Raji (cell line): Measurements from ENCODE around the gene FGF12.

Experiments
- POLR2A ChIP-seq: IDR thresholded peaks from 2 replicates; pipeline ENCODE4 v1.6.1; 2011; ENCODE audit warnings: low read depth, low read length, control low read depth; ENCODE audit not compliant: insufficient read depth

The FGF12 gene

DNA sequence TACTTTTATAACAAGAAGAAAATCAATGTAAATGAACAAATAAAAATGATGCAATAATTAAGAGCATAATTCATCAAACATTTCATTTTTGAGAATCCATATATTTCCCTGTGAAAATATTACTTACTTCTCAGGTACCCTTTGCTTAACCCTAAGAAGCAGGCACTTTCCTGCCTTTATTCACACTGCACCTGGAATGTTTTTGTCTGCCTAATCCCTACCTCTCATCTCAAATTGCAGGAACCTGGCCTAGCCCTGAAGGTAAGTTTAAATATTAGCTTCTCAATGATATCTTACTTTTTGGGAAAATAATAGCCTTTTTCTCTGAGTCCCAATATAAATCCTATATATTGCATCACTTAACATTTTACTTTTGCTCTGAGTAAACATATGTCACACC lies 559.1 kb downstream of the FGF12 start:
- TF ChIP-seq POLR2A: no peak

GRCh38 chr3:192165552-192165951 lies 561.8 kb downstream of the FGF12 start:
- TF ChIP-seq POLR2A: no peak

DNA sequence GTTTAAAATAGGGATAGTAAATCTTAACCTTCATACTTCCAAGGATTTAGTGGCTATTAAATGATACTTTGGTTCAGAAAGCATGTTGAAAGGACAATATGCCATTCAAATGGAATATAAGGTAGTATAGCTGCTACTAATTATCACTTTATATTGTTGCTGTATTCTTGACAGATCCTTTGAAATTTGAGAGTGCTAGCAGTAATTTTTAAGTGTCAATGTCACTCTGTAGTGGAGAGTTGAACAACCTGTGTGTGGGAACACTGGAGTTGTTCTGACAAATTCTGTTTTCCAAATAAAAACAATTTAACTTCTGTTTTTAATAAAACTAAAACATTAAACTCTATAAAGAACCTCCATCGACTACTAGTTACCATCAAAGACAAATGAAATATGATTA lies 565.7 kb downstream of the FGF12 start:
- no peak for TF ChIP-seq POLR2A

- no peak for TF ChIP-seq POLR2A
Measured at GRCh38 chr3:192156382-192156781, 571.0 kb downstream of the FGF12 start.

GRCh38 chr3:192155194-192155593 lies 572.1 kb downstream of the FGF12 start:
- no peak for TF ChIP-seq POLR2A

DNA sequence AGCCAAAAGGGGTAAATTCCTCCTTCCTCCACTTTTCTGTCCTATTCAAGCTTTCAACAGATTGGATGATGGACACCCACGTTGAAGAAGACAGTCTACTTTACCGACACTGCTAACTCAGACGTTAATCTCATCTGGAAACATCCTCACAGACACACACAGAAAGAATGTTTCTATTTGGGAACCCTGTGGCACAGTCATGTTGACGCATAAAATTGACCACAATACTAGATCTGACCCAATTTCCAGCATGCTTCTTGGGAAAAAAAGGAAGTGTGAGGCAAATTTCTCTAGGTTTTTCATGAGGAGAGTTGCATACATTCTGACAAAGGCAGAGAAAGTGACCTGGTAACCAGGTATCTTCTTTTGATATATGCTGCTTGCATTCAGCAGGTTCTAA lies 594.1 kb downstream of the FGF12 start:
- TF ChIP-seq POLR2A: no peak

GRCh38 chr3:192130534-192131132 lies 596.7 kb downstream of the FGF12 start:
- no peak for TF ChIP-seq POLR2A

DNA sequence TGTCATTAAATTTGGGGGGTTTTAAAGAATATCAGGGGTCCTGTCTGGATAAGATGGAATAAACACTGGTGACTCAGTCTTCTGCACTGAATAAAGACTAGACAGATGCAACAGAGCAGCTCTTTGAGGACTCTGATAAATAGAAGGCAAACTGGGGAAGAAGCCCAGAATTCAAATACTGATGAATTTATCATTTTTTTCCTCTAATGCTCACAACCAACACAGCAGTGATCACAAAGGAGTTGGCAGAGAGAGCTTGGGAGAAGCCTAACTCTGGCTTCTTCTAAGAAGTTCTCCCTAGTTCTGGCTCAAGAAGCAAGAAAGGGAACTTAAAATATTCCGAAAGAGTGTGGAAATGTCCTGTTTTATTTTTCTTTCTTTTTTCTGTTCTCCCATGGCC lies 597.8 kb downstream of the FGF12 start:
- no peak for TF ChIP-seq POLR2A

DNA sequence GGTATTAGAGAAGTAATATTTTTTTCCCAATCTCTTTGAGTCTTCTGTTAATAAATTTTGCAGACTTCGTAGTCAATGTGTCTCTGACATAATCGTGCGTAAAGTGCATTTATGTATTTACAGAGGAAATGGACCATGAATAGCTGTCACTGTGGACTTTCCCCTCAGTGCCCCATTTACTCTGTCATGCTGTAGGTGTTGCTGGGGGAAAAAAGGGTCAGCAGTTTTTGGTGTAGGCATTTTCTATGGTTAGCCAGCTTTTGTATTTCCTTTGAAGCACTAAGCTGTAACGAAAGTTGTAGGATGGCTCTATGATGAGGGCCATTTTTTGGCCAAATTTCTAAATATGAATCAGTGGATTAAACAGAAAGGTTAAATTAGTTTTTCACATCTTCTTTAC lies 598.4 kb downstream of the FGF12 start:
- no peak for TF ChIP-seq POLR2A

DNA sequence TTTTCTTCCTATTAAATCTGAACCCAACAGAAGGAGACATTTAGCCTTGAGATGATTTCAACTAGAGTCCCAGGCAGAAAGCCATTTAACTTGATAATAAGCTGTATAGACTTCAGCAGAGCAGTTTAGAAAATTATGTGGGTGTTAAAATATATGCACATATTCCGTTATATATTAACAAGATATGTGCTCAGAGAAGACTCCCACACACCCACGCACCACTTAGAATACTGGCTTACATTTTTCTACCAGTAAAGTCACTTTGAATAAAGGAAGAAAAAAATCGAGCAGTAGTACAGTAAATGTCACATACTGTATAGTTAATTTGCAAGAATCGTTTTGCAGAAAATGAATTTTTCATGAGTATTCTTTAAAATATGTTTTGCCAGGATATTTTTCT lies 599.3 kb downstream of the FGF12 start:
- TF ChIP-seq POLR2A: no peak

DNA sequence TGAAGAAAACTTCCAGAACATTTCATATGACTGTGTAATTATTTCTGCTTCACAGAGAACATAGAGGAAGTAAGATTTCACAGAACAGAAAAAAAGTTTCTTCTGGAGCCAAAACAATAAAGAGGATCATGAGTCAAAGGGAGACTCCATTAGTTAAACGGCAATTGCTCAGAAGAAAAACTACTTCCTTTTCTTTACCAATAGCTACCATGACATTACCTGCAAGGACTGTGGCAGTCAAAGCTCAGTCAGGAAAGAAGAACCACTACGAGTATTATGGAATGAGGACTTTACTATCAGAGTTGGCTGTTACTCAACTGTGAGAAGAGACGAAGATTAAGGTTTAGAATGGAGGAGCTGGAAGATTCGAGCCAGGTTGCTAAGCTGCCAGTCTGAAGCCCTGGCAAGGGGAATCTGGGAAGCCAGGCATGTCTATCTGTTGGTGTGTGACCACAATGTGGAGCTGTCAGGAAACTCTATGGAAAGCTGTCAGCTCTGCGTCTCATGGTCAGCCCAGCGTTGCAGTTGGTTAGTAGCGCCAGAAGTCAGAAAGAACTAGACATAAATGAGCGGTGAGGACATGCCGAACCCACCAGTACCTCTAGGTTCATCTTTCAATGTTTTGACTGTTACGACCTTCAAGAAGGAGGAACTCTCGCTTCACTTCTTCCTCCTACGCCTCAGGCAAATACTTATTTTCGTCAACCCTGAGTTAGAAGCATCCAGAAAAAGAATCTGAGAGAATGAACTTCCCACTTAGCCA lies 604.3 kb downstream of the FGF12 start:
- no peak for TF ChIP-seq POLR2A

DNA sequence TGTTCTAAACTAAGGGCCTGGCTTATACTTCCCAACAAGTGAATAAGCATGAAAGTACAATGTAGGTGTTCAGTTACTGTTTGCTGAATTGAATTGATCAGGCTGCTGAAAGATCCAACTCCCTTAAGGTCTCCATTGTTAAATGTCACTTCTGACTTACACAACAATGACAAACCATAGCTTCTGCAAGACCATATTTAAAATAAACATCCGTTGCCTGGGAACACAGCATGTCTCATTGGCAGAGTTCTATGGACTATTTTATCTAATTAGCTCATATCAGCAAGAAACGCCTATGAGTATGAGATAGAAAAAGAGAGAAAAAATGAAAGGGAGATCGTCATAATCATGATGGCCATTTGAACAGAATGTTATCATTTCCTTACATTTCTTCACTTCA lies 605.4 kb downstream of the FGF12 start:
- TF ChIP-seq POLR2A: no peak

- no peak for TF ChIP-seq POLR2A
Measured at GRCh38 chr3:192108820-192109219, 618.5 kb downstream of the FGF12 start.

DNA sequence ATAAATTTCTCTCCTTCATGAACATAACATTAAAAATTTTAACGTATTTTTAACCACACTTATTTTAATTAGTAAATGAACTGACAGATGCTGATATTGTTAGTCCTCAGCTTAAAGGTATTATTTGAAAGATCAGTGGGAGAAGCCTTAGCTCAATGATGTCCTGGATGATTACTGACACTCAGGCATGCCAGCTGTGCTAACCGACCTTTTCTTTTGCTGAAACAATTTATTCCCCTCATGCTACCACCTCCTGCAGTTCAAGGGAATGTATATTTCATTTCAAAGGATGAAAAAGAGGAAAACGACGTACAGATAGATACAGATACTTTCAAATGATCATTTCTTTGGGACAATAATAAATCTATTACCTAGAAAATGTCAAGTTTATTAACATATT lies 620.8 kb downstream of the FGF12 start:
- TF ChIP-seq POLR2A: no peak

GRCh38 chr3:192092388-192093005 lies 634.8 kb downstream of the FGF12 start:
- TF ChIP-seq POLR2A: no peak

DNA sequence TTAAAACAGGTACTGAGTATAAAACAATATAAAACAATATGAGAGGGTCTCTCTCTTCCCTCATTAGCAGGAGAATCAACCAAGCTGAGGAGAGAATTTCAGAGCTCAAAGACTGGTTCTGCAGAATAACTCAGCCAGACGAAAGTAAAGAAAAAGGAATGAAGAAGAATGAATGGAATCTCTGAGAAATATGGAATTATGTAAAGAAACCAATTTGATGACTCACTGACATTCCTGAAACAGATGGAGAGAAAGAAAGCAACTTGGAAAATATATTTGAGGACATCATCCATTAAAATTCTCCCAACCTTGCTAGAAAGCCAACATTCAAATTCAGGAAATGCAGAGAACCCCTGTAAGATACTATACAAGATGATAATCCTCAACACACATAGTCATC lies 635.5 kb downstream of the FGF12 start:
- no peak for TF ChIP-seq POLR2A
